ENCODE results near the gene DUSP5. TPM values are rescaled to one million over a fixed set of nuclear protein-coding genes. Genes with fewer than 3 reads are reported as not detected.
A peak's percentile ranks its signal among the peaks of the same experiment; 100 is the strongest.

The DUSP5 gene
- polyA plus RNA-seq, 2 of the 4 experiments (the other 2 are of a cell fraction): 48.8 to 171 TPM

DNA sequence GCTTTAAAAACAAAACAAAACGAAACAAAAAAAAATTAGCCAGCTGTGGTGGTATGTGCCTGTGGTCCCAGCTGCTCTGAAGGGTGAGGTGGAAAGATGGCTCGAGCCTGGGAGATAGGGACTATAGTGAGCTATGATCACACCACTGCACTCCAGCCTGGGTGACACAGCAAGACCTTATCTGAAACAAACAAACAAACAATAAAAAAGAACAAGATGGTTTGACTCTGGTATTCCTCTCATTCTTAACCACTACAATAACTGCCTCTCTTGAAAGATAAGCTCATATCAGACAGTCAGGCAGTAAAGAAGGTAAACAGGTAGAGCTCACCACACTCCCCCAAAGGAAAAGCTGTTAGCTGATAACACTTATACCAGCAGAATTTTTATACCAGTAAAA, 14.1 kb upstream of the DUSP5 start:
- Histone ChIP-seq H3K4me3 (no peak overlapping the region), H3K4me1 (peaks cover 46% of the 10 kb centered on the region), H3K9me3 (no peaks in the 10 kb centered on the region), H3K27ac (peak overlapping the region; percentile 2 to 62; a peak in 3 of 6 replicates), H3K4me2 (no peak overlapping the region)
- TF ChIP-seq KDM5A (IDR thresholded peaks at IDR 0.05) (no peak), GATA3 (IDR thresholded peaks at IDR 0.05; ENCODE audit: borderline replicate concordance) (peak; percentile 43; the same call in 1 of the 2 replicates)
- CTCF ChIA-PET: interaction anchor here (0.9 to 1.8 kb wide), 5 partner anchors 8 to 274 kb away, joined by 3 to 7 read pairs (median 3); no protein-coding TSS in a partner anchor
- FAIRE-seq: no peak
- no peak for DNase-seq (ENCODE audit: low read depth in 1 of 2, low spot score in 1 of 2)
- ATAC-seq: no peak
- 41% methylated on average over 2 of the region's 2 CpGs for WGBS (ENCODE audit: missing lambda C conversion rate)
- POLR2A ChIA-PET: no interaction called here

DNA sequence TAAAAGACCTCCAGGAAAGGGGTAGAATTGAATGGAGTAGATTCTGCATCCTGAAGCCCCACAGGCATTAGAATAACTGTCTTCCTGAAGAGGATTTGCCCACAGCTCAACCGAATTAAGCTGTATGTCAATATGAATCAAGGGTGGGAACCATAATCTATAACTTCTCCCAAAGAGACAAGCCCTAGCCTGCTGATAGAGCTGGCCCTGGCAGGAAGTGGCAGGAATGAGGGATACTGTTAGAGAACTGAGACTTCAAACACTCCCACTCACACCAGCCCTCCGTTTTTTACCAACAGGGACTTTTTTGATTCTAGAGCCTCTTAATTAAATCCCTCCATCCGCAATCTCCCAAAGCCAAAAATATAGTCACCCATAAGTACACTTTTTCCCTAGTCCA, 12.2 kb upstream of the DUSP5 start:
- ChIA-PET CTCF (interaction anchor here (1.0 to 1.8 kb wide), 2 partner anchors 10 to 61 kb away, joined by 3 to 7 read pairs; no protein-coding TSS in a partner anchor), POLR2A (no interaction called here)
- no peak overlapping the region for H3K4me2 ChIP-seq
- H3K9me3 ChIP-seq: no peaks in the 10 kb centered on the region
- no peak overlapping the region for H3K4me3 ChIP-seq
- ATAC-seq (no peak), FAIRE-seq (no peak), DNase-seq (ENCODE audit: low read depth in 1 of 2, low spot score in 1 of 2) (no peak)
- 65% methylated on average over 3 of the region's 3 CpGs for WGBS (ENCODE audit: missing lambda C conversion rate)
- TF ChIP-seq HOXB5 (CRISPR knock-in tag; IDR thresholded peaks at IDR 0.05) (no peak), CBX8 (IDR thresholded peaks at IDR 0.05) (no peak)
- H3K4me1 ChIP-seq: peaks cover 57% of the 10 kb centered on the region
- peak overlapping the region; percentile 2 to 58; a peak in 4 of 6 replicates for H3K27ac ChIP-seq

DNA sequence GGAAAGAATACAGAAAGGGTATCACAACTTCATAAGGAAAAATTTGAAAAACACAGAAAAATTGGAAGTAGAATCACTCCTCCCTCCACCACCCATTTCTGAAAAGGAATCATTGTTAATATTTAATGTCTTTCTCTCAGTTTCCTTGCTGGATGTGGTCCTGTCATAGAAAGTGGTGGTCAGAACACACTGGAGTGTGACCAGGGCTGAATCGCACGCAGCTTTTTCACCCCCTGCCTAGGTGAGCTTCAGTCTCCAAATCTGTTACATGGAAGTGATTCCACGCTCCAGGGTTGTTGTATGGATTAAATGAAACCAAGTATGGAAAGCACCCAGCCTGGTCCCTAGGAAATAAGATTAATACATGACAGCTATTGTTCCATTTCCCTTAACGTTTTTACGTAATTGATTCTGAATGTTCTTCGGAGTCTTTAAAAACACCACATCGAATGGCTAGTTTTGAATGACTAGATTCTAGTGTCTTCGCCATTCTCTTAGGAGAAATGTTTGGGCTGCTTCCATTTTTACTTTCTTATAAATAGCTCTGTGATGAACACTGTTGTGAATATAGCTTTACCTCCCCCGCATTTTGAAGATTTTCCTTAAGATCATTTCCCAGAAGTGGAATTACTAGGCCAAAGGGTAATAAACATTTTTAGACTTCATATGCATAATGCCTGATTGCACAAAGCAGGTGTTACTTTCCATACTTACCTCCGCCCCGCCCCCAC, 10.9 kb upstream of the DUSP5 start:
- Histone ChIP-seq H3K4me2 (peak overlapping the region; percentile 68), H3K9me3 (no peaks in the 10 kb centered on the region), H3K4me3 (no peak overlapping the region), H3K27ac (peak overlapping the region; percentile 67 to 85), H3K4me1 (peaks cover 62% of the 10 kb centered on the region)
- ATAC-seq (no peak), DNase-seq (ENCODE audit: low read depth in 1 of 2, low spot score in 1 of 2) (no peak), FAIRE-seq (no peak)
- POLR2A ChIA-PET: interaction anchor here (1.0 kb wide), 1 partner anchor 9 kb away, joined by 3 read pairs; no protein-coding TSS in a partner anchor
- CTCF ChIA-PET: interaction anchor here (0.5 to 1.6 kb wide), 4 partner anchors 9 to 87 kb away, joined by 3 to 4 read pairs (median 3); no protein-coding TSS in a partner anchor
- TF ChIP-seq EHMT2 (IDR thresholded peaks at IDR 0.05; ENCODE audit: low read depth) (no peak), CHD2 (IDR thresholded peaks at IDR 0.05; ENCODE audit: low read length, partially characterized antibody) (no peak), CEBPB (IDR thresholded peaks at IDR 0.05) (no peak), POLR2AphosphoS2 (conservative IDR thresholded peaks at IDR 0.05; ENCODE audit: low read length) (no peak), PHF8 (IDR thresholded peaks at IDR 0.05; ENCODE audit: borderline replicate concordance, low read depth) (no peak), JUNB (IDR thresholded peaks at IDR 0.05) (no peak), KDM1A (IDR thresholded peaks at IDR 0.05; ENCODE audit: low read depth) (no peak), KDM5A (IDR thresholded peaks at IDR 0.05) (no peak), HOXA7 (CRISPR knock-in tag; IDR thresholded peaks at IDR 0.05) (no peak), ESRRA (IDR thresholded peaks at IDR 0.05; ENCODE audit: borderline replicate concordance, low read length) (no peak), TFCP2L1 (CRISPR knock-in tag; IDR thresholded peaks at IDR 0.05) (no peak), TP53 (CRISPR knock-in tag; IDR thresholded peaks at IDR 0.05) (no peak), FOSB (CRISPR knock-in tag; IDR thresholded peaks at IDR 0.05) (no peak; the same call in 1 of the 2 replicates), GATA3 (IDR thresholded peaks at IDR 0.05; ENCODE audit: borderline replicate concordance) (no peak), EHF (CRISPR knock-in tag; IDR thresholded peaks at IDR 0.05) (no peak), RAD21 (conservative IDR thresholded peaks at IDR 0.05 in 1 of 2, IDR thresholded peaks at IDR 0.05 in 1 of 2) (no peak), BHLHE40 (IDR thresholded peaks at IDR 0.05; ENCODE audit: low read depth, low read length) (no peak)
- TF ChIP-seq, protein P1, sequence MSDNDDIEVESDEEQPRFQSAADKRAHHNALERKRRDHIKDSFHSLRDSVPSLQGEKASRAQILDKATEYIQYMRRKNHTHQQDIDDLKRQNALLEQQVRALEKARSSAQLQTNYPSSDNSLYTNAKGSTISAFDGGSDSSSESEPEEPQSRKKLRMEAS (IDR thresholded peaks at IDR 0.05): no peak
- TF ChIP-seq, protein P2, sequence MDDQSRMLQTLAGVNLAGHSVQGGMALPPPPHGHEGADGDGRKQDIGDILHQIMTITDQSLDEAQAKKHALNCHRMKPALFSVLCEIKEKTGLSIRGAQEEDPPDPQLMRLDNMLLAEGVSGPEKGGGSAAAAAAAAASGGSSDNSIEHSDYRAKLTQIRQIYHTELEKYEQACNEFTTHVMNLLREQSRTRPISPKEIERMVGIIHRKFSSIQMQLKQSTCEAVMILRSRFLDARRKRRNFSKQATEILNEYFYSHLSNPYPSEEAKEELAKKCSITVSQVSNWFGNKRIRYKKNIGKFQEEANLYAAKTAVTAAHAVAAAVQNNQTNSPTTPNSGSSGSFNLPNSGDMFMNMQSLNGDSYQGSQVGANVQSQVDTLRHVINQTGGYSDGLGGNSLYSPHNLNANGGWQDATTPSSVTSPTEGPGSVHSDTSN (IDR thresholded peaks at IDR 0.05): no peak
- TF ChIP-seq, protein P3, sequence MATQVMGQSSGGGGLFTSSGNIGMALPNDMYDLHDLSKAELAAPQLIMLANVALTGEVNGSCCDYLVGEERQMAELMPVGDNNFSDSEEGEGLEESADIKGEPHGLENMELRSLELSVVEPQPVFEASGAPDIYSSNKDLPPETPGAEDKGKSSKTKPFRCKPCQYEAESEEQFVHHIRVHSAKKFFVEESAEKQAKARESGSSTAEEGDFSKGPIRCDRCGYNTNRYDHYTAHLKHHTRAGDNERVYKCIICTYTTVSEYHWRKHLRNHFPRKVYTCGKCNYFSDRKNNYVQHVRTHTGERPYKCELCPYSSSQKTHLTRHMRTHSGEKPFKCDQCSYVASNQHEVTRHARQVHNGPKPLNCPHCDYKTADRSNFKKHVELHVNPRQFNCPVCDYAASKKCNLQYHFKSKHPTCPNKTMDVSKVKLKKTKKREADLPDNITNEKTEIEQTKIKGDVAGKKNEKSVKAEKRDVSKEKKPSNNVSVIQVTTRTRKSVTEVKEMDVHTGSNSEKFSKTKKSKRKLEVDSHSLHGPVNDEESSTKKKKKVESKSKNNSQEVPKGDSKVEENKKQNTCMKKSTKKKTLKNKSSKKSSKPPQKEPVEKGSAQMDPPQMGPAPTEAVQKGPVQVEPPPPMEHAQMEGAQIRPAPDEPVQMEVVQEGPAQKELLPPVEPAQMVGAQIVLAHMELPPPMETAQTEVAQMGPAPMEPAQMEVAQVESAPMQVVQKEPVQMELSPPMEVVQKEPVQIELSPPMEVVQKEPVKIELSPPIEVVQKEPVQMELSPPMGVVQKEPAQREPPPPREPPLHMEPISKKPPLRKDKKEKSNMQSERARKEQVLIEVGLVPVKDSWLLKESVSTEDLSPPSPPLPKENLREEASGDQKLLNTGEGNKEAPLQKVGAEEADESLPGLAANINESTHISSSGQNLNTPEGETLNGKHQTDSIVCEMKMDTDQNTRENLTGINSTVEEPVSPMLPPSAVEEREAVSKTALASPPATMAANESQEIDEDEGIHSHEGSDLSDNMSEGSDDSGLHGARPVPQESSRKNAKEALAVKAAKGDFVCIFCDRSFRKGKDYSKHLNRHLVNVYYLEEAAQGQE (IDR thresholded peaks at IDR 0.05): no peak
- 78% methylated on average over 11 of the region's 11 CpGs for WGBS (ENCODE audit: missing lambda C conversion rate)

Measured in A549 (cell line).